Measurements from ENCODE around the gene HEATR5A. TPM values are rescaled to one million over a fixed set of nuclear protein-coding genes. Genes with fewer than 3 reads are reported as not detected.

Gene HEATR5A
- total RNA-seq, 1 donor from 2014 or later, result 57.7 TPM

GRCh38 chr14:31360919-31361662 lies 59.3 kb downstream of the HEATR5A start:
- peaks cover 10% of the 10 kb centered on the region for H3K36me3 Mint-ChIP-seq (ENCODE audit: low read depth)
- peaks cover 13% of the 10 kb centered on the region for H3K4me1 Mint-ChIP-seq (ENCODE audit: low read depth)
- TF ChIP-seq CTCF (IDR thresholded peaks at IDR 0.05), result no peak
- H3K9me3 Mint-ChIP-seq (ENCODE audit: low read depth), result no peaks in the 10 kb centered on the region
- no peak overlapping the region for H3K4me3 Mint-ChIP-seq (ENCODE audit: unreplicated experiment)
- H3K27me3 Mint-ChIP-seq (ENCODE audit: low read depth), result no peaks in the 10 kb centered on the region
- H3K27ac Mint-ChIP-seq (ENCODE audit: unreplicated experiment), result peak overlapping the region; percentile 22
- DNase-seq (ENCODE audit: low spot score), result no peak

- no peak for TF ChIP-seq CTCF (IDR thresholded peaks at IDR 0.05)
- DNase-seq (ENCODE audit: low spot score), result no peak
- no peaks in the 10 kb centered on the region for H3K9me3 Mint-ChIP-seq (ENCODE audit: low read depth)
- peak overlapping the region; percentile 10 for H3K27ac Mint-ChIP-seq (ENCODE audit: unreplicated experiment)
- H3K27me3 Mint-ChIP-seq (ENCODE audit: low read depth), result no peaks in the 10 kb centered on the region
- H3K4me1 Mint-ChIP-seq (ENCODE audit: low read depth), result peaks cover 5% of the 10 kb centered on the region
- peaks cover 10% of the 10 kb centered on the region for H3K36me3 Mint-ChIP-seq (ENCODE audit: low read depth)
- no peak overlapping the region for H3K4me3 Mint-ChIP-seq (ENCODE audit: unreplicated experiment)
These were observed 63.1 kb downstream of the HEATR5A start for GRCh38 chr14:31357279-31357678.

GRCh38 chr14:31346097-31346496 lies 74.3 kb downstream of the HEATR5A start:
- peaks cover 24% of the 10 kb centered on the region for H3K36me3 Mint-ChIP-seq (ENCODE audit: low read depth)
- no peak for DNase-seq (ENCODE audit: low spot score)
- H3K4me3 Mint-ChIP-seq (ENCODE audit: unreplicated experiment), result no peak overlapping the region
- no peaks in the 10 kb centered on the region for H3K4me1 Mint-ChIP-seq (ENCODE audit: low read depth)
- no peaks in the 10 kb centered on the region for H3K27me3 Mint-ChIP-seq (ENCODE audit: low read depth)
- no peak for TF ChIP-seq CTCF (IDR thresholded peaks at IDR 0.05)
- no peak overlapping the region for H3K27ac Mint-ChIP-seq (ENCODE audit: unreplicated experiment)
- H3K9me3 Mint-ChIP-seq (ENCODE audit: low read depth), result no peaks in the 10 kb centered on the region

- DNase-seq (ENCODE audit: low spot score), result no peak
- H3K36me3 Mint-ChIP-seq (ENCODE audit: low read depth), result peaks cover 24% of the 10 kb centered on the region
- H3K9me3 Mint-ChIP-seq (ENCODE audit: low read depth), result no peaks in the 10 kb centered on the region
- H3K27me3 Mint-ChIP-seq (ENCODE audit: low read depth), result no peaks in the 10 kb centered on the region
- H3K27ac Mint-ChIP-seq (ENCODE audit: unreplicated experiment), result no peak overlapping the region
- peaks cover 4% of the 10 kb centered on the region for H3K4me1 Mint-ChIP-seq (ENCODE audit: low read depth)
- no peak overlapping the region for H3K4me3 Mint-ChIP-seq (ENCODE audit: unreplicated experiment)
- TF ChIP-seq CTCF (IDR thresholded peaks at IDR 0.05), result no peak
These were observed 79.1 kb downstream of the HEATR5A start for GRCh38 chr14:31341280-31341679.

- Mint-ChIP-seq H3K27ac (ENCODE audit: unreplicated experiment) (no peak overlapping the region), H3K27me3 (ENCODE audit: low read depth) (no peaks in the 10 kb centered on the region)
These were observed 79.9 kb downstream of the HEATR5A start for GRCh38 chr14:31340297-31341063.

More at GRCh38 chr14:31340297-31341063, 79.9 kb downstream of the HEATR5A start:
- H3K36me3 Mint-ChIP-seq (ENCODE audit: low read depth), result peaks cover 20% of the 10 kb centered on the region
- no peaks in the 10 kb centered on the region for H3K9me3 Mint-ChIP-seq (ENCODE audit: low read depth)
- H3K4me3 Mint-ChIP-seq (ENCODE audit: unreplicated experiment), result no peak overlapping the region
- peaks cover 4% of the 10 kb centered on the region for H3K4me1 Mint-ChIP-seq (ENCODE audit: low read depth)
- DNase-seq (ENCODE audit: low spot score), result no peak
- no peak for TF ChIP-seq CTCF (IDR thresholded peaks at IDR 0.05)

Data from chondrocyte (in vitro differentiated cells).